ENCODE measurements around the gene PCDH9.

Gene PCDH9

DNA sequence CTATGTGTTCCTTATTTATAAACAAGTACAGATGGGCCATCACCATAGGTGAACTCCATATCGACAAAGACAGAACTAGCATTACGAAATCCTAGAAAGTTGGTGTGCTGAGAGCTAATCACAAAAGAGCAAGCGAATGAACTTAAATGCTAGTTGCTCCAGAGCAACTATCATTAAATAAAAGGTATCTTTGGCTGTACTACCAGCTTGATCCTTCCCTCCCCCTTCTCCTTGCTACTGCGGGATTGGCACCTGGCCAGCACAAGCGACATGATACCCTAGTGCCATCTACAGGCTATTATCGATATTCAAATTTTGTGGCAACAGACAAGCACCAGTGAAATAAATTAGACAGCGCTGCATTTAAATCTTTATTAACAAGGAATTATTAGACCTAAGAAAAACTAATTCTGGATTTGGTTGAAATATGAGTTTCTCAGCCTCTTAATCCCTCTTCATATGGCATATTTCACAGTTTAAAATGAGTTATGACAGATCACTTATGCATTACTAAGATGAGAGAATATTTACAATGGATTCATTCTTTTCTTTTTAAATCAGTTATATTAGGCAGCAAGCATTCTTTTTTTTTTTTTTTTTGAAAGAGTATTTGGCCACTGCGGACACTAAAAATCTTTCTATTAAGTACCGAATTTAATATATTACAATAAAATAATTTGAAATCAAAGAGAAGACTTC lies 5.8 kb downstream of the PCDH9 start:
- peak; percentile 73 for TF ChIP-seq CTCF (IDR thresholded peaks at IDR 0.05; ENCODE audit: insufficient read depth, low read depth, low read length, missing control alignments)
- H3K4me3 ChIP-seq (ENCODE audit: low read length): no peak overlapping the region
- DNase-seq (ENCODE audit: low read depth): peak; percentile 82

GRCh38 chr13:67223742-67224141 lies 6.4 kb downstream of the PCDH9 start:
- no peak for TF ChIP-seq CTCF (IDR thresholded peaks at IDR 0.05; ENCODE audit: insufficient read depth, low read depth, low read length, missing control alignments)
- no peak overlapping the region for H3K4me3 ChIP-seq (ENCODE audit: low read length)
- DNase-seq (ENCODE audit: low read depth): no peak

- no peak for TF ChIP-seq CTCF (IDR thresholded peaks at IDR 0.05; ENCODE audit: insufficient read depth, low read depth, low read length, missing control alignments)
- DNase-seq (ENCODE audit: low read depth): peak; percentile 41
- H3K4me3 ChIP-seq (ENCODE audit: low read length): no peak overlapping the region
These were observed 7.1 kb downstream of the PCDH9 start for GRCh38 chr13:67223024-67223423.

GRCh38 chr13:67221630-67222226 lies 8.4 kb downstream of the PCDH9 start:
- TF ChIP-seq CTCF (IDR thresholded peaks at IDR 0.05; ENCODE audit: insufficient read depth, low read depth, low read length, missing control alignments): no peak
- H3K4me3 ChIP-seq (ENCODE audit: low read length): no peak overlapping the region
- no peak for DNase-seq (ENCODE audit: low read depth)

- no peak for TF ChIP-seq CTCF (IDR thresholded peaks at IDR 0.05; ENCODE audit: insufficient read depth, low read depth, low read length, missing control alignments)
- DNase-seq (ENCODE audit: low read depth): no peak
These were observed 11.0 kb downstream of the PCDH9 start for GRCh38 chr13:67219113-67219512.

GRCh38 chr13:67217880-67218279 lies 12.3 kb downstream of the PCDH9 start:
- no peak for TF ChIP-seq CTCF (IDR thresholded peaks at IDR 0.05; ENCODE audit: insufficient read depth, low read depth, low read length, missing control alignments)
- no peak overlapping the region for H3K4me3 ChIP-seq (ENCODE audit: low read length)
- DNase-seq (ENCODE audit: low read depth): no peak

More at GRCh38 chr13:67219113-67219512, 11.0 kb downstream of the PCDH9 start:
- no peak overlapping the region for H3K4me3 ChIP-seq (ENCODE audit: low read length)

GRCh38 chr13:67216864-67217263 lies 13.3 kb downstream of the PCDH9 start:
- no peak for DNase-seq (ENCODE audit: low read depth)
- no peak for TF ChIP-seq CTCF (IDR thresholded peaks at IDR 0.05; ENCODE audit: insufficient read depth, low read depth, low read length, missing control alignments)
- no peak overlapping the region for H3K4me3 ChIP-seq (ENCODE audit: low read length)

Measured in epithelial cell of esophagus (primary cell).